ENCODE results near the gene TBC1D32. TPM values are rescaled to one million over a fixed set of nuclear protein-coding genes. Genes with fewer than 3 reads are reported as not detected.

The TBC1D32 gene
- total RNA-seq, 1 experiment from 2014 or later = 3.4 TPM

- POLR2A ChIA-PET = no interaction called here
These were observed 17.6 kb upstream of the TBC1D32 start for GRCh38 chr6:121351916-121352315.

GRCh38 chr6:121349596-121349995, 15.3 kb upstream of the TBC1D32 start:
- CTCF ChIA-PET = no interaction called here
- H3K4me3 Mint-ChIP-seq (ENCODE audit: unreplicated experiment) = no peak overlapping the region
- no peak overlapping the region for H3K27ac Mint-ChIP-seq (ENCODE audit: unreplicated experiment)
- H3K4me1 Mint-ChIP-seq (ENCODE audit: low read depth, unreplicated experiment) = no peaks in the 10 kb centered on the region
- Histone ChIP-seq H3K27me3 (replicated peaks; ENCODE audit: control insufficient read depth, insufficient read depth, low read length) (no peaks in the 10 kb centered on the region), H3K4me1 (no peaks in the 10 kb centered on the region), H3K36me3 (ENCODE audit: control insufficient read depth, insufficient read depth, low read length) (no peaks in the 10 kb centered on the region), H3K9me3 (no peaks in the 10 kb centered on the region), H3K4me3 (ENCODE audit: low read depth, low read length) (no peak overlapping the region)
- no peaks in the 10 kb centered on the region for H3K36me3 Mint-ChIP-seq (ENCODE audit: insufficient read depth, unreplicated experiment)
- H3K27me3 Mint-ChIP-seq (ENCODE audit: insufficient read depth, unreplicated experiment) = no peaks in the 10 kb centered on the region
- no peak for TF ChIP-seq CTCF (IDR thresholded peaks at IDR 0.05; ENCODE audit: insufficient read depth in 1 of 2, low read depth in 1 of 2, low read length in 1 of 2, severe bottlenecking in 1 of 2, unreplicated experiment in 1 of 2)
- BruUV-seq (replicated peaks) = no TSS peak
- intact Hi-C loops (cut with micrococcal nuclease; ENCODE audit: unreplicated experiment) = no loop called here
- no peak for DNase-seq
- H3K9me3 Mint-ChIP-seq (ENCODE audit: unreplicated experiment) = no peaks in the 10 kb centered on the region
- POLR2A ChIA-PET = no interaction called here

More at GRCh38 chr6:121351916-121352315, 17.6 kb upstream of the TBC1D32 start:
- no peaks in the 10 kb centered on the region for H3K9me3 Mint-ChIP-seq (ENCODE audit: unreplicated experiment)
- H3K27ac Mint-ChIP-seq (ENCODE audit: unreplicated experiment) = no peak overlapping the region
- no peaks in the 10 kb centered on the region for H3K27me3 ChIP-seq (replicated peaks; ENCODE audit: control insufficient read depth, insufficient read depth, low read length)
- H3K4me1 Mint-ChIP-seq (ENCODE audit: low read depth, unreplicated experiment) = no peaks in the 10 kb centered on the region
- no peak for TF ChIP-seq CTCF (IDR thresholded peaks at IDR 0.05; ENCODE audit: insufficient read depth in 1 of 2, low read depth in 1 of 2, low read length in 1 of 2, severe bottlenecking in 1 of 2, unreplicated experiment in 1 of 2)
- CTCF ChIA-PET = no interaction called here
- intact Hi-C loops (cut with micrococcal nuclease; ENCODE audit: unreplicated experiment) = no loop called here
- H3K36me3 ChIP-seq (ENCODE audit: control insufficient read depth, insufficient read depth, low read length) = no peaks in the 10 kb centered on the region
- BruUV-seq (replicated peaks) = no TSS peak
- no peaks in the 10 kb centered on the region for H3K4me1 ChIP-seq
- no peak for DNase-seq
- H3K27me3 Mint-ChIP-seq (ENCODE audit: insufficient read depth, unreplicated experiment) = no peaks in the 10 kb centered on the region
- no peak overlapping the region for H3K4me3 Mint-ChIP-seq (ENCODE audit: unreplicated experiment)
- no peaks in the 10 kb centered on the region for H3K9me3 ChIP-seq
- H3K36me3 Mint-ChIP-seq (ENCODE audit: insufficient read depth, unreplicated experiment) = no peaks in the 10 kb centered on the region
- H3K4me3 ChIP-seq (ENCODE audit: low read depth, low read length) = no peak overlapping the region

GRCh38 chr6:121347484-121347883, 13.2 kb upstream of the TBC1D32 start:
- no peaks in the 10 kb centered on the region for H3K27me3 ChIP-seq (replicated peaks; ENCODE audit: control insufficient read depth, insufficient read depth, low read length)
- BruUV-seq (replicated peaks) = no TSS peak
- no peak for TF ChIP-seq CTCF (IDR thresholded peaks at IDR 0.05; ENCODE audit: insufficient read depth in 1 of 2, low read depth in 1 of 2, low read length in 1 of 2, severe bottlenecking in 1 of 2, unreplicated experiment in 1 of 2)
- Mint-ChIP-seq H3K4me3 (ENCODE audit: unreplicated experiment) (no peak overlapping the region), H3K9me3 (ENCODE audit: unreplicated experiment) (no peaks in the 10 kb centered on the region), H3K4me1 (ENCODE audit: low read depth, unreplicated experiment) (no peaks in the 10 kb centered on the region), H3K27me3 (ENCODE audit: insufficient read depth, unreplicated experiment) (no peaks in the 10 kb centered on the region), H3K36me3 (ENCODE audit: insufficient read depth, unreplicated experiment) (no peaks in the 10 kb centered on the region), H3K27ac (ENCODE audit: unreplicated experiment) (no peak overlapping the region)
- CTCF ChIA-PET = no interaction called here
- intact Hi-C loops (cut with micrococcal nuclease; ENCODE audit: unreplicated experiment) = no loop called here
- POLR2A ChIA-PET = no interaction called here
- no peak overlapping the region for H3K4me3 ChIP-seq (ENCODE audit: low read depth, low read length)
- no peaks in the 10 kb centered on the region for H3K36me3 ChIP-seq (ENCODE audit: control insufficient read depth, insufficient read depth, low read length)
- H3K4me1 ChIP-seq = no peaks in the 10 kb centered on the region
- no peak for DNase-seq
- H3K9me3 ChIP-seq = no peaks in the 10 kb centered on the region

Data from Caco-2 (cell line).